GM12878 (cell line): Measurements from ENCODE around the gene RASAL1. TPM values are rescaled to one million over a fixed set of nuclear protein-coding genes. Genes with fewer than 3 reads are reported as not detected.

Source experiments
- ATAC-seq: fragments of 200-7000 bp; cut with Tn5 transposase; 3 replicates; pipeline ENCODE4 v1.9.1; 2020; ENCODE audit warnings: mild to moderate bottlenecking, moderate library complexity
- BruUV-seq: library from RNA; stranded (reverse); fragments of 400-500 nt; replicated peaks from 2 replicates; lab custom pipeline; 2021; lab: Mats Ljungman, UMichigan
- CTCF ChIA-PET: fragments of 300-600 bp; sonication (Branson Sonifier 250); formaldehyde crosslinking; extraction: SDS; loops from one replicate; lab custom pipeline; 2021; ENCODE audit warnings: inconsistent platforms; lab: Yijun Ruan, JAX
- POLR2A ChIA-PET: fragments of 350-600 bp; formaldehyde crosslinking; extraction: SDS; loops from one replicate; lab custom pipeline; 2021; ENCODE audit warnings: inconsistent platforms; lab: Charles Lee
- RAD21 ChIA-PET: fragments of 300-600 bp; sonication (Branson Sonifier 250); formaldehyde crosslinking; loops from one replicate; lab custom pipeline; 2023; ENCODE audit warnings: antibody characterized with exemption; ENCODE audit not compliant: unreplicated experiment; lab: Charles Lee
- SMC1A ChIA-PET: fragments of 300-600 bp; sonication (Branson Sonifier 250); formaldehyde crosslinking; loops from one replicate; lab custom pipeline; 2023; ENCODE audit not compliant: unreplicated experiment, uncharacterized antibody; lab: Charles Lee
- DNase-seq: peaks from one replicate; pipeline ENCODE4 v3.0.0-alpha.2; 2011; ENCODE audit warnings: low read depth, low spot score
- FAIRE-seq: peaks from 3 replicates; lab custom pipeline; 2011; peaks lifted over from hg19 to GRCh38; lab: Jason Lieb, UNC
- H2AFZ ChIP-seq: 2 replicates; pipeline ENCODE4 v1.6.0; 2011; ENCODE audit warnings: low read depth, low read length, control low read depth; ENCODE audit not compliant: control insufficient read depth
- H3K27ac ChIP-seq: 2 replicates; pipeline ENCODE4 v1.5.1; 2011; ENCODE audit warnings: control low read depth; ENCODE audit not compliant: control insufficient read depth, insufficient read depth
- H3K27me3 ChIP-seq, 2 experiments: replicated peaks in 1 of 2; 2 replicates each; pipeline versions ENCODE4 v1.6.0 to v1.6.1; 2011; ENCODE audit warnings: low read length in 1 of 2; ENCODE audit not compliant: control insufficient read depth in 2 of 2, insufficient read depth in 2 of 2
- H3K36me3 ChIP-seq, 2 experiments: 2 replicates each; pipeline ENCODE4 v1.5.1; 2011; ENCODE audit warnings: low read length in 1 of 2; ENCODE audit not compliant: control insufficient read depth in 2 of 2, insufficient read depth in 2 of 2
- H3K4me1 ChIP-seq: 2 replicates; pipeline ENCODE4 v1.6.1; 2011; ENCODE audit warnings: mild to moderate bottlenecking, low read length, moderate library complexity, mixed read lengths; ENCODE audit not compliant: control insufficient read depth, insufficient read depth
- H3K4me2 ChIP-seq: 2 replicates; pipeline ENCODE4 v1.6.0; 2011; ENCODE audit warnings: control low read depth; ENCODE audit not compliant: control insufficient read depth, insufficient read depth
- H3K4me3 ChIP-seq: fragments of 200-600 bp; sonication (generic); 2 replicates; pipeline ENCODE4 v1.5.1; 2016
- H3K79me2 ChIP-seq: 2 replicates; pipeline ENCODE4 v1.6.0; 2011; ENCODE audit warnings: low read length; ENCODE audit not compliant: control insufficient read depth, insufficient read depth
- H3K9ac ChIP-seq: 2 replicates; pipeline ENCODE4 v1.8.0; 2011; ENCODE audit warnings: low read length, control low read depth, mixed read lengths; ENCODE audit not compliant: control insufficient read depth, insufficient read depth
- H3K9me3 ChIP-seq: replicated peaks from 3 replicates; pipeline ENCODE4 v1.5.1; 2011; ENCODE audit warnings: mild to moderate bottlenecking, low read length; ENCODE audit not compliant: control insufficient read depth, insufficient read depth
- H4K20me1 ChIP-seq: 2 replicates; pipeline ENCODE4 v1.6.0; 2011; ENCODE audit not compliant: control insufficient read depth, insufficient read depth
- ASH2L ChIP-seq: fragments of 300-600, 200-600 bp; sonication (generic); IDR thresholded peaks from 2 replicates; pipeline ENCODE4 v1.6.1; 2017; ENCODE audit warnings: low read depth, mild to moderate bottlenecking, borderline replicate concordance
- BCLAF1 ChIP-seq: fragments of 450-650 bp; IDR thresholded peaks from 2 replicates; pipeline ENCODE4 v1.6.1; 2017; ENCODE audit warnings: antibody characterized with exemption, mild to moderate bottlenecking, moderate library complexity
- E4F1 ChIP-seq: fragments of 450-650 bp; IDR thresholded peaks from 2 replicates; pipeline ENCODE4 v1.6.1; 2018; ENCODE audit warnings: borderline replicate concordance, mild to moderate bottlenecking; ENCODE audit not compliant: partially characterized antibody
- EED ChIP-seq: sonication (generic); IDR thresholded peaks from 2 replicates; pipeline ENCODE4 v1.6.1; 2016; ENCODE audit warnings: antibody characterized with exemption, low read depth
- HDGF ChIP-seq: fragments of 450-650 bp; IDR thresholded peaks from 2 replicates; pipeline ENCODE4 v1.6.1; 2016; ENCODE audit warnings: antibody characterized with exemption
- LARP7 ChIP-seq: fragments of 450-650 bp; IDR thresholded peaks from 2 replicates; pipeline ENCODE4 v1.6.1; 2017; ENCODE audit warnings: mild to moderate bottlenecking
- MEF2A ChIP-seq: IDR thresholded peaks from 2 replicates; pipeline ENCODE4 v1.6.1; 2011; ENCODE audit warnings: low read depth, mild to moderate bottlenecking, low read length, moderate library complexity; ENCODE audit not compliant: insufficient read depth
- MYC ChIP-seq: IDR thresholded peaks from 2 replicates; pipeline ENCODE4 v1.6.1; 2011; ENCODE audit warnings: mild to moderate bottlenecking, low read length, moderate library complexity, inconsistent platforms; ENCODE audit not compliant: insufficient read depth, insufficient replicate concordance, insufficient read length, severe bottlenecking
- NFYB ChIP-seq: IDR thresholded peaks from 2 replicates; pipeline ENCODE4 v1.6.1; 2011; ENCODE audit warnings: low read depth, mild to moderate bottlenecking, low read length, improper control_type of control experiment, moderate library complexity; ENCODE audit not compliant: insufficient read depth
- NR2C1 ChIP-seq: fragments of 450-650 bp; IDR thresholded peaks from 2 replicates; pipeline ENCODE4 v1.6.1; 2017; ENCODE audit warnings: antibody characterized with exemption, mild to moderate bottlenecking, moderate library complexity
- NR2F1 ChIP-seq: fragments of 450-650 bp; conservative IDR thresholded peaks from 2 replicates; pipeline ENCODE4 v1.6.1; 2017; ENCODE audit warnings: mild to moderate bottlenecking
- POU2F2 ChIP-seq: IDR thresholded peaks from 3 replicates; pipeline ENCODE4 v1.6.1; 2011; ENCODE audit warnings: low read depth, mild to moderate bottlenecking, low read length, borderline replicate concordance
- ZNF24 ChIP-seq: fragments of 450-650 bp; IDR thresholded peaks from 2 replicates; pipeline ENCODE4 v1.6.1; 2017; ENCODE audit warnings: antibody characterized with exemption, mild to moderate bottlenecking
- WGBS: methylation state at CpG from one replicate; pipeline ENCODE4 v1.1.6; 2016; ENCODE audit warnings: low lambda C conversion rate; ENCODE audit not compliant: insufficient replicate concordance, insufficient coverage; ENCODE audit errors: missing lambda C conversion rate; 5-methylcytosine and 5-hydroxymethylcytosine counted together
- in situ Hi-C: fragments of 300-500 bp; cut with MboI; formaldehyde crosslinking; loops from 9 replicates; pipeline ENCODE4 v1.14.3; 2018; ENCODE audit warnings: mixed read lengths
- intact Hi-C: fragments of 100-400 bp; cut with micrococcal nuclease; formaldehyde crosslinking; loops from one replicate; pipeline ENCODE4 v1.14.2; 2022; ENCODE audit not compliant: unreplicated experiment
- polyA plus RNA-seq, 11 experiments: library from polyadenylated mRNA; depleted of rRNA in 4 of 11; unstranded in 6 of 11; stranded (reverse) in 5 of 11; fragments of >200 nt; fragmentation: Nextera tagmentation in 4 of 11; fragmentation: Illumina TruSeq in 1 of 11; extraction: Ambion mirVana in 4 of 11; extraction: Trizol in 1 of 11; gene quantifications; 1 replicate in 1 of 11; 2 replicates in 10 of 11; pipeline versions ENCODE4 v1.2.1 to v1.2.3, GENCODE V29; 2011 to 2016; ENCODE audit warnings: inconsistent platforms in 2 of 11, missing spikeins in 2 of 11, low read depth in 1 of 11
- total RNA-seq, 4 experiments: library from RNA; depleted of rRNA in 3 of 4; stranded (reverse); fragments of >200 nt in 3 of 4; fragmentation: Illumina TruSeq in 1 of 4; extraction: Trizol in 1 of 4; gene quantifications; 2 replicates each; pipeline versions ENCODE4 v1.2.1 to v1.2.3, GENCODE V29; 2013 to 2021

RASAL1 gene
- total and polyA plus RNA-seq, 10 of the 15 experiments (the other 5 are each of a cell fraction or from before 2014, with no cell fraction given), result 0.12 to 1.0 (median 0.52) TPM; not detected in 6

- CTCF ChIA-PET, result no interaction called here
- H3K27me3 ChIP-seq, result no peaks in the 10 kb centered on the region; a peak in 2 of 4 replicates
- H2AFZ ChIP-seq, result no peak overlapping the region
- ATAC-seq (no peak), FAIRE-seq (no peak), DNase-seq (no peak)
- H3K27ac ChIP-seq, result no peak overlapping the region
- H3K4me1 ChIP-seq, result no peaks in the 10 kb centered on the region
- no peak overlapping the region for H3K9ac ChIP-seq
- WGBS, result 64% methylated on average over 22 of the region's 22 CpGs
- in situ Hi-C loops (no loop called here), intact Hi-C loops (no loop called here)
- H4K20me1 ChIP-seq, result no peaks in the 10 kb centered on the region
- no peaks in the 10 kb centered on the region for H3K36me3 ChIP-seq
- TF ChIP-seq NR2C1, result no peak
- no peak for TF ChIP-seq MEF2A
- no peak for TF ChIP-seq NR2F1
- no peak for TF ChIP-seq HDGF
- no peak for TF ChIP-seq LARP7
- TF ChIP-seq POU2F2, result no peak
- TF ChIP-seq MYC, result no peak
- no peak for TF ChIP-seq ASH2L
- no peak for TF ChIP-seq BCLAF1
- no peak for TF ChIP-seq ZNF24
- no peak for TF ChIP-seq NFYB
- no peak for TF ChIP-seq E4F1
- no peak for TF ChIP-seq EED
- no TSS peak for BruUV-seq
- RAD21 ChIA-PET, result interaction anchor here (0.6 kb wide), 1 partner anchor 195 kb away, joined by 4 read pairs; no protein-coding TSS in a partner anchor
- POLR2A ChIA-PET, result no interaction called here
- no peaks in the 10 kb centered on the region for H3K9me3 ChIP-seq
- SMC1A ChIA-PET, result no interaction called here
- H3K79me2 ChIP-seq, result no peaks in the 10 kb centered on the region
- H3K4me3 ChIP-seq, result no peak overlapping the region
- H3K4me2 ChIP-seq, result no peak overlapping the region
Measured at GRCh38 chr12:113115455-113116126, 20.0 kb downstream of the RASAL1 start.
